Measurements from ENCODE around the gene AKIRIN2.
A peak's percentile ranks its signal among the peaks of the same experiment; 100 is the strongest.

The AKIRIN2 gene

GRCh38 chr6:87701676-87702588 lies at the start of gene AKIRIN2:
Gene AKIRIN2, minus strand, starts transcription at chr6:87702233. Its CDS starts 549 bp downstream, at chr6:87701684.
- DNase-seq (ENCODE audit: low read depth): peak; percentile 95

GRCh38 chr6:87747646-87748045 lies 45.6 kb upstream of the AKIRIN2 start:
- DNase-seq (ENCODE audit: low read depth): no peak

- DNase-seq (ENCODE audit: low read depth): no peak
Measured at GRCh38 chr6:87745966-87746721, 44.1 kb upstream of the AKIRIN2 start.

GRCh38 chr6:87743454-87743853 lies 41.4 kb upstream of the AKIRIN2 start:
- DNase-seq (ENCODE audit: low read depth): no peak

- no peak for DNase-seq (ENCODE audit: low read depth)
Measured at GRCh38 chr6:87742106-87742505, 40.1 kb upstream of the AKIRIN2 start.

- no peak for DNase-seq (ENCODE audit: low read depth)
Measured at GRCh38 chr6:87741001-87741650, 39.1 kb upstream of the AKIRIN2 start.

- DNase-seq (ENCODE audit: low read depth): no peak
Measured at GRCh38 chr6:87738744-87739143, 36.7 kb upstream of the AKIRIN2 start.

GRCh38 chr6:87738000-87738399 lies 36.0 kb upstream of the AKIRIN2 start:
- DNase-seq (ENCODE audit: low read depth): no peak

- no peak for DNase-seq (ENCODE audit: low read depth)
Measured at GRCh38 chr6:87736809-87737540, 34.9 kb upstream of the AKIRIN2 start.

GRCh38 chr6:87731818-87732661 lies 30.0 kb upstream of the AKIRIN2 start:
- DNase-seq (ENCODE audit: low read depth): no peak

GRCh38 chr6:87731080-87731479 lies 29.0 kb upstream of the AKIRIN2 start:
- no peak for DNase-seq (ENCODE audit: low read depth)

GRCh38 chr6:87729965-87730719 lies 28.1 kb upstream of the AKIRIN2 start:
- no peak for DNase-seq (ENCODE audit: low read depth)

- DNase-seq (ENCODE audit: low read depth): no peak
Measured at GRCh38 chr6:87728706-87729105, 26.7 kb upstream of the AKIRIN2 start.

- no peak for DNase-seq (ENCODE audit: low read depth)
Measured at GRCh38 chr6:87724983-87725811, 23.2 kb upstream of the AKIRIN2 start.

- no peak for DNase-seq (ENCODE audit: low read depth)
Measured at GRCh38 chr6:87723170-87724078, 21.4 kb upstream of the AKIRIN2 start.

- DNase-seq (ENCODE audit: low read depth): no peak
Measured at GRCh38 chr6:87722540-87723169, 20.6 kb upstream of the AKIRIN2 start.

- no peak for DNase-seq (ENCODE audit: low read depth)
Measured at GRCh38 chr6:87721311-87721710, 19.3 kb upstream of the AKIRIN2 start.

Measured in stimulated activated CD8-positive, alpha-beta memory T cell treated with anti-CD3 and anti-CD28 coated beads, Interleukin-4, amount 100 ng/mL, for 24 hours (primary cell).